AG08395 (cell line): ENCODE measurements around the gene CAPN5.

Experiments used
- DNase-seq: peaks from one replicate; pipeline ENCODE4 v3.0.0; 2012; ENCODE audit warnings: mixed read lengths, low spot score

Gene CAPN5

GRCh38 chr11:77173494-77173893, 106.7 kb downstream of the CAPN5 start:
- no peak for DNase-seq

GRCh38 chr11:77174559-77174958, 107.8 kb downstream of the CAPN5 start:
- no peak for DNase-seq

- DNase-seq: no peak
Observed at GRCh38 chr11:77175021-77175842, 108.5 kb downstream of the CAPN5 start.
